ENCODE data around the gene SLC7A6.
A peak's percentile ranks its signal among the peaks of the same experiment; 100 is the strongest.
"Not testable (repeated sequence)": the region's sequence is repeated elsewhere in the genome, so short reads cannot be mapped to it uniquely, and the experiment has no call there.

SLC7A6 gene

GRCh38 chr16:68285683-68286082, 21.4 kb downstream of the SLC7A6 start:
- no peak for DNase-seq

DNA sequence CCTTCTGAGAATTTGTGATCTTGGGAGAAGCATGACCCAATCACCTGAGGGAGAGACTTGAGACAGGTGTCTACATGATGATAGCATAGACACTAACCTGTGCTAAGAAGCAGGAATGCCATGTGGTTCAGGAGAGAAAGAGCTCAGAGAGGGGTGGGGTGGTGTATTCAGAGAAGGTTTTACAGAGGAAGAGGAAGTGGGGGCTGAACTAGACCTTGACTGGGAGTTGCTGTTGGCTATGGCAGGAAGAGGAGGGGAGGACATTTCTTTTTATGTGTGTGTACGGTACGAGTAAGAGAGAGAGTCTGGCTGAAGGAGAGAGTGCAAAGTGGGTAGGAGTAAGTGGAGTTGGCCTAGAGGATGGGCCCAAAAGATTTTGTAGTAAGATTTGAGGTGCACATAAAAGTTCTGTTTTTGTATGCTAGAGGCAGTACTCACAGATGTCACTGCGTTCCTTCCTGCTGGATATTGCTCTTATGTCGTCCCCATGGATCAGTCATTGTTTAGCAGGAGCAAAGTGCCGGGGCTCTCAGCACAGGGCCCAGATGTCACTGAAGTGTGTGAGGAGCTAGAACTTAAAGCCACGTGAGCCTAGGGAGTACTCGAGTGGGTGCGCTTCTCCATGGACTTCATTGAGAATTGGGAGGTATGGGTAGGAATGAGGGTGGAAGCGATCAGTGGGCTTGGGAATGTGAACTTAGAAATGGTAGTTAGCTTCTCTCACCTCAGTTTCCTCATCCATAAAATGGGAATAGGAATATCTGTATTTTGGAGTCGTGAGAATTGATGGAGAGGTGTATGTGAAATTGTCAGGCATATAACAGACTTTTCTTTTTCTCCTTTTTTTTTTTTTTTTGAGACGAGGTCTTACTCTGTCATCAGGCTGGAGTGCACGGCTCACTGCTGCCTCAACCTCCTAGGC, 22.1 kb downstream of the SLC7A6 start:
- no peak for DNase-seq

- no peak for DNase-seq
These were observed 23.2 kb downstream of the SLC7A6 start for GRCh38 chr16:68287276-68288251.

- DNase-seq = no peak
These were observed 23.9 kb downstream of the SLC7A6 start for GRCh38 chr16:68288252-68288650.

DNA sequence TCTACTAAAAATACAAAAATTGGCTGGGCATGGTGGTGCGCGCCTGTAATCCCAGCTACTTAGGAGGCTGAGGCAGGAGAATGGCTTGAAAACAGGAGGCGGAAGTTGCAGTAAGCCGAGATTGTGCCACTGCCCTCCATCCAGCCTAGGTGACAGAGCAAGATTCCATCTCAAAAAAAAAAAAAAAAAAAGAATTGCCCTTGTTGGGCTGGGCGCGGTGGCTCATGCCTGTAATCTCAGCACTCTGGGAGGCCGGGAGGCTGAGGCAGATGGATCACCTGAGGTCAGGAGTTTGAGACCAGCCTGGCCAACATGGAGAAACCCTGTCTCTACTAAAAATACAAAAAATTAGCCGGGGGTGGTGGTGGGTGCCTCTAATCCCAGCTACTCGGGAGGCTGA, 24.5 kb downstream of the SLC7A6 start:
- not testable (repeated sequence) for DNase-seq

- DNase-seq = no peak
These were observed 24.9 kb downstream of the SLC7A6 start for GRCh38 chr16:68289202-68289601.

- DNase-seq = no peak
These were observed 25.4 kb downstream of the SLC7A6 start for GRCh38 chr16:68289621-68290329.

GRCh38 chr16:68290450-68290849, 26.1 kb downstream of the SLC7A6 start:
- no peak for DNase-seq

- DNase-seq = no peak
These were observed 26.9 kb downstream of the SLC7A6 start for GRCh38 chr16:68291227-68291626.

GRCh38 chr16:68292425-68292824, 28.1 kb downstream of the SLC7A6 start:
- no peak for DNase-seq

DNA sequence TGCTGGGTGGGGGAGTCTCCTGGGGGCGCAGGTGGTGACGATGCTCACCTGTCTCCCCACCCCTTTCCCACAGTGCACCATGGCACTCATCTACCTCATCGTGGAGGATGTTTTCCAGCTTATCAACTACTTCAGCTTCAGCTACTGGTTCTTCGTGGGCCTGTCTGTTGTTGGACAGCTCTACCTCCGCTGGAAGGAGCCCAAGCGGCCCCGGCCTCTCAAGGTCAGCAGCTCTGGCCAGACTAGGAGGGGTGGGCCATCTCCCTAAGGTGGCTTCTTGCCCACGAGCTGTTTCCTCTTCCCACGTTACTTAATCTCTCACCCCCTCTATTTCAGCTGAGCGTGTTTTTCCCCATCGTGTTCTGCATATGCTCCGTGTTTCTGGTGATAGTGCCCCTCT, 32.0 kb downstream of the SLC7A6 start:
- no peak for DNase-seq

DNA sequence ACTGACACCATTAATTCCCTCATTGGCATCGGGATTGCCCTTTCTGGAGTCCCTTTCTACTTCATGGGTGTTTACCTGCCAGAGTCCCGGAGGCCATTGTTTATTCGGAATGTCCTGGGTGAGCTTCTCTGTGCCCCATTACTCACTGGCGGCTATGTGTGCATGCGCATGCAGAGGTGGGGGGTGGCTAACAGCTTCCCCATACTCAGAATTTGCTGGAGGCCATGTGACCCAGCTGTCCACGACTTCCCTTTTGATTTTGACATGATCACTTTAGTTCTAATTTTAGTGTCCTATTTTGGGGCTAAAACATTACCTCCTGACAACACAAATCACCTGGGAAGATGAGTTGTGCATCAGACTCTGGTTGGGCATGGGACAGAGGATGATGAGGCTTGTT, 32.4 kb downstream of the SLC7A6 start:
- DNase-seq = no peak

DNA sequence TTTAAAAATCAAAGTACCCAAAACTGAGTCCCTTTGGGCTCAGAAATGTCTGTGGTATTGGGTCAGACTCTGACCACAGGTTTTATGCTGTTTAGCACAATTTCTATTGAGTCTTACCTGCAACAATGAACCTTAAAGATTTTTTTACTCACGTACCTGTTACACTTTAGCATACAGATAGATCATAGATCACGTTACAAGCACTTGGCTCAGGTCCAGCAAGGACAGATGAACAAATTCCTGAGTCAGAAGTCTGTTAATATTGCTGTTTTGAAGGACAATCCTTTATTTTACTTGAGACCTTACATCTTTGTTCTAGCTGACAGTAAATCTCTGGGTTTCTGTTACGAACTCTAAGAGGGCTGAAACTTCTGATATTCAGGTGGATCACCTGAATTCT, 33.6 kb downstream of the SLC7A6 start:
- DNase-seq = peak; percentile 18

DNA sequence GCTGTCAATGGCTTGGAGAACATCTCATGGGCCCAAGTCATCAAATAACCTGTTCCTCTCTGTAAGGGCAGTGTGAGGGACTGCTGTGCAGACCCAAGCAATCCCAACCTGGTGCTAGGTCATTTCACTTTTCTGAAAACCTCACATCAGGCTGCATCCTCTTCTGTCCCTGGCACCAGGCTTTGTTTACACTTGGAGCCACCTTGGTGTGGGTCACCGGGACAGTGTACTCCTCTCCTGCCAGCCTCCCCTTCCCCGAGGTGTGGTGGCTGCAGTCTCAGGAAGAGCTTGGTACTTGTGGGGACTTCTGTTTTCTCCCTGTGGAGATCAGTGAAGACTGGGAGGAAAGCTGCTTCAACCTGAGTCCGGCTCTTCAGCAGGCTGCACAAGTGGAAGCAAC, 34.0 kb downstream of the SLC7A6 start:
- DNase-seq = no peak

GRCh38 chr16:68298907-68299561, 34.7 kb downstream of the SLC7A6 start:
- no peak for DNase-seq

DNA sequence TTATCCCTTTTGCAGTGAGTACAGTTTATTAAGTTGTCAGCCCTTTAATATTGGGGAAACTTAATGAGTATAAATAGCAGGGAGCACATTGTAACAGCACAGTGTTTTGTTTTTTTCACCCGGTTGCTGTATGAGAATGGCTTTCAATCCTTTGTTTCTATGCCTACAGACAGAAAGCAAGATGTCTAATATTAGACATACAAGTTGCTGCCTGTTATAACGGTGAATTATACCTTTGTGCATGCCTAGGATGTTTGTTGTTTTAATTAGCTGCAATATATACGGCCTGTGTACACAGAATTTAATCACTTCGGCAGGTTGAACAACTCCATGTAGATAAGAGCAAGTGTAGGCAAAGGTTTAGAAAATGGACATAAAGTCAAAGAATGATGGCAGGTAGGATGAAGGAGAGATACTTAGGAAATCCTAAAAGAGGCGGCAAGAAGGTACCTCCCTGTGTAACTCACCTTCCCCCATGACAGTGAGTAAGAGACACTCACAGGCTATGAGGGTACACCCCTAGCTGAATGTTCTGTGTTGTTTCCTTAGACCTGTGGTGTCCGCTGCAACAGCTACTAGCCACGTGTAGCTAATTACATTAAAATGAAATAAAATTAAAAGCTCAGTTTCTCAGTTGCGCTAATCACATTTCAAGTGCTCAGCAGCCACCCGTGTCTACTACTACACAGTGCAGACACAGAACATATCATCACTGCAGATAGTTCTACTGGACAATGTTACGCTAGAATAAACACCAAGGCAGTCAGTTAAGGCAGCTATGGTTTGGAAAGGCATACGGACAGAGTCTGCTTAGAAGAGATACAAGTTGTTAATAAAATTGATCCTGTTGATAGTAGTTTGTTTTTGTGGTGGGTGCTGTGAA, 35.5 kb downstream of the SLC7A6 start:
- DNase-seq = no peak

DNA sequence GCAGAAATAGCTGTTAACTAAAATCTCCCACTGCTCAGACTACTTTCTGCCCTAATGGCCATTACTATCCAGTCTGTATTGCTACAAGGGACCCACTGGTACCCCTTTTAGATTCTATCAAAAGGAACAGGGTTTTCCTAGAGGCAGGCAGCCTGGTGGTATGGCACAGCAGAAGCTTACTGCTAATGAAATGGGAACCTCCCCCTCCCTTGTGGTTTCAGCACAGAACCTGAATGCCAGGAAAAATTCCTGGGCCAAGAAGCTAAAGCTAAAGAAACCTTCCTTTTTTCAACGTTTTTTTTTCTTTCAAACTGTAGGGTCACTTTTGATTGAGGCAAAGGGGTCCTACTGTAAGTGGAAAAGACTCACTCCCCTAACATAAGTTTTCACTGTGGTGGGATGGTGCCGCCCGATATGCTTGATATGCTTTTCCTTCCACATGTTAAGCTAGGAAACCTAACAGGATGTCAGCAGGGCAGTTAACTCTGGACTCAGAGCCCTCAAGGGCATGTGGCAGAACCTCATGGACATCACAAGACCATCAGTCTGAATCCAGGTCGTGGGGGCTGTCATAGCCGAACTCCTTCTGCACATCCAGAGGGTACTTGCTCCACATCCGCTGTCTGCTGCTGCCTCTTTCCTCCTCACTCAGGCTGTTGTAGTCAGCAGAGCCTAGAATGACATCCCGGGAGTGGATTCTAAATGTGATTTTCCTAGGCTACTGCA, 36.6 kb downstream of the SLC7A6 start:
- DNase-seq = no peak

GRCh38 chr16:68306633-68307032, 42.3 kb downstream of the SLC7A6 start:
- no peak for DNase-seq

DNA sequence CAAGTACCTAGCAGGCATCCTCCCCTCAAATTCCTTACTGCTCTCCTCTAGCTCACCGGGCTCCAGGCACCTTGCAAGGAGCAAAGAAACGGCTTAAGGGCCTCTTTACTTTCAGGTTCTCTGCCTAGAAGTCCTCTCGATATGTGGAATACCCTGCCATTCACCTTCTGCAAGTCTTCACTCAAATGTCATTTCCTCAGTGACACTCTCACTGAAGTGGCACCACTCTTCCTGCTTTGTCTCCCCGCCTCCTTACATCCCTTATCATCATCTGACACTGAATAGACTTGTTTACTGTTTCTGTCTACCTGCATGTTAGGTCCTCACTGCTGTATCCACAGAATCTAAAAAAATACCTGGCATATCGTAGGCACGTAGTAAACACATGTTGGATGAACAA, 45.5 kb downstream of the SLC7A6 start:
- no peak for DNase-seq

DNA sequence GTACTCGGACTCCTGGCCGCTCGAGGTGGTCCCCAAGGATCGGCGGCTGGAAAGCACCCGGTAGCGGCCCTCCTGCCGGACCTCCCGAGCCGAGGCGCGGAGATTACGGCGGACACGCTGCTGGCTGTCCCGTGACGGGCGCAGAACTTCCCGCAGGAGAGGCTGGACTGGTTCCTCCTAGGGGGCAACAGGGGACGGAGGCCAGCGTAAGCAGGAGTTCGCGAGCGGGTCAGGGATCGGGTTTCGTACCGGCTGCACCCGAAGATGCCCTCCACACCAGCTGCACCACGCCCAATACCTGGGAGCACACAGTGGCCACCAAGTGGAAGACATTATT, 46.1 kb downstream of the SLC7A6 start:
- no peak for DNase-seq

Data from NCI-H2171 (cell line).